DOHH2 (cell line): Measurements from ENCODE around the gene KLHL33.

ENCODE experiments used
- H3F3A ChIP-seq: fragments of 200-600 bp; sonication (generic), shearing (Covaris generic); 2 replicates; pipeline ENCODE4 v1.6.0; 2016; ENCODE audit warnings: antibody characterized with exemption, mild to moderate bottlenecking; ENCODE audit not compliant: control insufficient read depth, insufficient read depth
- H3K27ac ChIP-seq: fragments of 200-600 bp; sonication (generic); 2 replicates; pipeline ENCODE4 v1.5.1; 2014; ENCODE audit warnings: low read depth, mild to moderate bottlenecking, low read length, moderate library complexity
- H3K27me3 ChIP-seq: fragments of 200-600 bp; sonication (generic); 2 replicates; pipeline ENCODE4 v1.6.1; 2014; ENCODE audit warnings: mild to moderate bottlenecking, low read length, mixed read lengths; ENCODE audit not compliant: control insufficient read depth
- H3K36me3 ChIP-seq: fragments of 200-600 bp; sonication (generic); 2 replicates; pipeline ENCODE4 v1.6.1; 2014; ENCODE audit warnings: mild to moderate bottlenecking, low read length, moderate library complexity, mixed read lengths; ENCODE audit not compliant: control insufficient read depth
- H3K4me1 ChIP-seq: fragments of 200-600 bp; sonication (generic); 2 replicates; pipeline ENCODE4 v1.6.1; 2014; ENCODE audit warnings: mild to moderate bottlenecking, low read length, mixed read lengths; ENCODE audit not compliant: control insufficient read depth
- H3K4me2 ChIP-seq: fragments of 200-600 bp; sonication (generic); 2 replicates; pipeline ENCODE4 v1.6.0; 2014; ENCODE audit warnings: mild to moderate bottlenecking, low read length, moderate library complexity
- H3K4me3 ChIP-seq: fragments of 200-600 bp; sonication (generic); 2 replicates; pipeline ENCODE4 v1.5.1; 2014; ENCODE audit warnings: mild to moderate bottlenecking, low read length, mixed read lengths
- H3K79me2 ChIP-seq: fragments of 200-600 bp; sonication (generic); 2 replicates; pipeline ENCODE4 v1.6.1; 2014; ENCODE audit warnings: mild to moderate bottlenecking, low read length, mixed read lengths; ENCODE audit not compliant: control insufficient read depth
- H3K9me2 ChIP-seq: fragments of 200-600 bp; sonication (generic); replicated peaks from 2 replicates; pipeline ENCODE4 v1.6.1; 2014; ENCODE audit warnings: mild to moderate bottlenecking, low read length, mixed read lengths; ENCODE audit not compliant: control insufficient read depth
- H3K9me3 ChIP-seq: fragments of 200-600 bp; sonication (generic); 2 replicates; pipeline ENCODE4 v1.6.1; 2014; ENCODE audit warnings: antibody characterized with exemption, low read length, mixed read lengths; ENCODE audit not compliant: control insufficient read depth, insufficient read depth
- H4K20me1 ChIP-seq: fragments of 200-600 bp; sonication (generic); 2 replicates; pipeline ENCODE4 v1.6.0; 2014; ENCODE audit warnings: low read depth, mild to moderate bottlenecking, antibody characterized with exemption, low read length, moderate library complexity; ENCODE audit not compliant: control insufficient read depth, insufficient read depth
- EZH2phosphoT487 ChIP-seq: fragments of 200-600 bp; sonication (generic); IDR thresholded peaks from 2 replicates; pipeline ENCODE4 v1.6.1; 2017; ENCODE audit warnings: borderline replicate concordance, mild to moderate bottlenecking, antibody characterized with exemption, low read length, moderate library complexity, mixed read lengths
- TF ChIP-seq, protein P1 (sequence below): fragments of 200-600 bp; sonication (generic); IDR thresholded peaks from one replicate; pipeline ENCODE4 v1.5.1; 2014; ENCODE audit warnings: antibody characterized with exemption, mild to moderate bottlenecking, low read depth, low read length; ENCODE audit not compliant: poor library complexity, severe bottlenecking

Gene KLHL33

DNA sequence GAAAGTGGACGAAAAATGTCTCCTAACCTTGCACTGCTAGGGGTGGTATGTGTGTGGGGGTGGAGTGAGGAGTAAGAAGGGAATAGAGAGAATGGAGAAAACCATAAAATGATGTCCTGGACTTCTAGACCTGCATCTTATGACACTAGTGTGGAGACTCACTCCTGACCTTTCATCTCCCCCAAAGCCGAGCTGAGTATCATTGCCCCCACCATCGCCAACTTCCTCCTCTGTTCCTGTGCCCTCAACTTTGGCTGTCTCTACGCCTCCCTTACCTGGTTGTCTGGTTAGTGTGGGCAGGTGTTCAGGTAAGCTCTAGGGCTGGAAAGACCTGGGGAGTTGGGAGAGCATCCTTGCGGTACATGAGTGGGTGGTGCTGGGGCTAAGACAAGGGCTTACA, 4.5 kb upstream of the KLHL33 start:
- peaks cover 9% of the 10 kb centered on the region for H3K36me3 ChIP-seq
- no peaks in the 10 kb centered on the region for H3K79me2 ChIP-seq
- H3K9me2 ChIP-seq, result no peaks in the 10 kb centered on the region
- TF ChIP-seq, protein P1, sequence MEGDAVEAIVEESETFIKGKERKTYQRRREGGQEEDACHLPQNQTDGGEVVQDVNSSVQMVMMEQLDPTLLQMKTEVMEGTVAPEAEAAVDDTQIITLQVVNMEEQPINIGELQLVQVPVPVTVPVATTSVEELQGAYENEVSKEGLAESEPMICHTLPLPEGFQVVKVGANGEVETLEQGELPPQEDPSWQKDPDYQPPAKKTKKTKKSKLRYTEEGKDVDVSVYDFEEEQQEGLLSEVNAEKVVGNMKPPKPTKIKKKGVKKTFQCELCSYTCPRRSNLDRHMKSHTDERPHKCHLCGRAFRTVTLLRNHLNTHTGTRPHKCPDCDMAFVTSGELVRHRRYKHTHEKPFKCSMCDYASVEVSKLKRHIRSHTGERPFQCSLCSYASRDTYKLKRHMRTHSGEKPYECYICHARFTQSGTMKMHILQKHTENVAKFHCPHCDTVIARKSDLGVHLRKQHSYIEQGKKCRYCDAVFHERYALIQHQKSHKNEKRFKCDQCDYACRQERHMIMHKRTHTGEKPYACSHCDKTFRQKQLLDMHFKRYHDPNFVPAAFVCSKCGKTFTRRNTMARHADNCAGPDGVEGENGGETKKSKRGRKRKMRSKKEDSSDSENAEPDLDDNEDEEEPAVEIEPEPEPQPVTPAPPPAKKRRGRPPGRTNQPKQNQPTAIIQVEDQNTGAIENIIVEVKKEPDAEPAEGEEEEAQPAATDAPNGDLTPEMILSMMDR, result no peak
- no peak for TF ChIP-seq EZH2phosphoT487
- H4K20me1 ChIP-seq, result no peaks in the 10 kb centered on the region
- no peak overlapping the region for H3K4me3 ChIP-seq
- peaks cover 27% of the 10 kb centered on the region for H3K4me1 ChIP-seq
- no peak overlapping the region for H3K27ac ChIP-seq
- no peak overlapping the region for H3K4me2 ChIP-seq
- H3K9me3 ChIP-seq, result no peaks in the 10 kb centered on the region
- no peaks in the 10 kb centered on the region for H3K27me3 ChIP-seq
- H3F3A ChIP-seq, result peaks cover 7% of the 10 kb centered on the region; the same call in 1 of the 2 replicates

DNA sequence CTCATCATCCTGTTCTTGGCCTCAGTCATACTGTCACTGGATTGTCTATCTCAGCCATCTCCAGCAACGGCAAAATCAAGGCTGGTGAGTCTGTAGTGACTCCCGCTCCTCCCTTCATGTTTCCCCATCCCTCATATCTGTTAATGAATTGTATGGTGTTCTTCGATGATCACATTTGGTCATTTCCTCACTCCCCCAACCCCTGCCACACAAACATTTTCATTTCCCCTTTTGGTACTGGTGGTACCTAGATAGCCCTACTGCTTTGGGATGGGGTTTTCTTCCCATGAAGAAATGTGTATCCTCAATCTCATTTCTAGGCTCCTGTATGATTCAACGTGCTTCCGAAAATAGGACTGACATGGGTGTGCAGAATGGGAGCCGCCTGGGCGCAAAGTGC, 2.7 kb upstream of the KLHL33 start:
- Histone ChIP-seq H3K27ac (no peak overlapping the region), H3K4me2 (no peak overlapping the region), H3K79me2 (no peaks in the 10 kb centered on the region), H3K27me3 (no peaks in the 10 kb centered on the region), H3K9me2 (no peaks in the 10 kb centered on the region), H3K4me3 (no peak overlapping the region), H3K9me3 (no peaks in the 10 kb centered on the region), H3K36me3 (no peaks in the 10 kb centered on the region), H4K20me1 (no peaks in the 10 kb centered on the region), H3K4me1 (peaks cover 26% of the 10 kb centered on the region), H3F3A (no peaks in the 10 kb centered on the region)
- no peak for TF ChIP-seq EZH2phosphoT487
- TF ChIP-seq, protein P1, result no peak

DNA sequence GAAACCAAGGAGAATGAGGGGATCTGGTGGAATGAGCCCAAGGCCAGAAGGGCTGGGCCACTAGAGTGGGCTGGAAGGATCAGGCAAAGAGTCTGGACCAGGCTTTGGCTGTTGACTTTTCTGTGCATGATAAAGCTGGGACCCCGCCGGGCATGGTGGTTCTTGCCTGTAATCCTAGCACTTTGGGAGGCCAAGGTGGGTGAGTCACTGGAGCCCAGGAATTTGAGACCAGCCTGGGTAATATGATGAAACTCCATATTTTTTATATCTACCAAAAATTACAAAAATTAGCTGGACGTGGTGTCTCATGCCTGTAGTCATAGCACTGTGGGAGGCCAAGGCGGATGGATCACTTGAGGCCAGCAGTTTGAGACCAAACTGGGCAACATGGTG, 393 bp upstream of the KLHL33 start:
- H3K9me3 ChIP-seq, result no peaks in the 10 kb centered on the region
- H3K36me3 ChIP-seq, result no peaks in the 10 kb centered on the region
- no peaks in the 10 kb centered on the region for H3K27me3 ChIP-seq
- H3F3A ChIP-seq, result no peaks in the 10 kb centered on the region
- no peak for TF ChIP-seq EZH2phosphoT487
- no peak overlapping the region for H3K4me2 ChIP-seq
- H4K20me1 ChIP-seq, result no peaks in the 10 kb centered on the region
- no peak overlapping the region for H3K4me3 ChIP-seq
- H3K4me1 ChIP-seq, result peaks cover 26% of the 10 kb centered on the region
- no peak overlapping the region for H3K27ac ChIP-seq
- H3K9me2 ChIP-seq, result no peaks in the 10 kb centered on the region
- H3K79me2 ChIP-seq, result no peaks in the 10 kb centered on the region

DNA sequence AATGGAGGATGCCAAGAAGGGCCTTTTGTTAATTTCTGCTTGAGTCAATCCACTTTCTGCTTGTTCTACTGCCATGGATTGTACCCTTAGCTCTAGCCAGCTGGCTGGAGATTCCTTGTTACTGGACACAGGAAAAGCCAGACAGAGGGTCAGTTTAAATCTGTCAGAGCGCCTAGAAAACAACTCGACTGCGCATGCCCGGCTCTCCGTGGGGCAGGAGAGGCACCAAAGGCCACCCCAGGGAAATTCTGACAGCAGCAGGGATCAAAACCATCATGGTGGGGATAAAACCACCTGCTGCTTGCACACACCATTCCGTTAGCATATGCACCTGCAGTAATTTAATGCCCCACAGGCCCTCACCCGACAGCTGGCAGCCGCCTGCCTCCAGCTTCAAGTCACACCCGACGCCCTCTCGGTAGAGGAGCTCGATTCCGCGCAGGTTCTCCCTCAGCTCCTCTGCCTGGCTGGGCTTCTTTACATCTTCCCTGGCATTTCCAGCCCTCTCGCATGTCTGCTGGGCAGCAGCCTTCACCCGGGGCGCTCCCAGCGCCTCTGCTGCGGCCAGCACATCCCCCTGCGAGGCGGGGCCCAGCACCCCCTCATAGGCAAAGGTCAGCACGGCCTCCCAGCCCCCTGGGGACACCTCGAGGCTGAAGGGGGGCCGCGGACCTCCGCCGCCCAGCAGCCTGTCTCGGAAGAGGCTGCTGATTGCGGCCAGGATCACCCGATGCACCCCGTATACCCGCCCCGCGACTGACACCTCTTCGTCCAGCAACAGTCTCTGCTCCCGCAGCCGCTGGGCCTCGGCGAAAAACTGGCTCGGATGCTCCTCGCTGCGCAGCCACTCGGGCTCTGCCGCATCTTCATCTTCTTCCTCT, 1.0 kb downstream of the KLHL33 start:
- H3K4me3 ChIP-seq, result no peak overlapping the region
- no peaks in the 10 kb centered on the region for H3K9me3 ChIP-seq
- no peak overlapping the region for H3K27ac ChIP-seq
- peaks cover 18% of the 10 kb centered on the region for H3K4me1 ChIP-seq
- H3K79me2 ChIP-seq, result no peaks in the 10 kb centered on the region
- no peaks in the 10 kb centered on the region for H3F3A ChIP-seq
- H3K27me3 ChIP-seq, result no peaks in the 10 kb centered on the region
- TF ChIP-seq, protein P1, result no peak
- no peak for TF ChIP-seq EZH2phosphoT487
- no peaks in the 10 kb centered on the region for H3K36me3 ChIP-seq
- H3K4me2 ChIP-seq, result no peak overlapping the region
- no peaks in the 10 kb centered on the region for H4K20me1 ChIP-seq
- H3K9me2 ChIP-seq, result no peaks in the 10 kb centered on the region
